Ecto neural progenitor cell (in vitro differentiated cells): ENCODE results near the gene MBP.

Source experiments
- DNase-seq: peaks from one replicate; pipeline ENCODE4 v3.0.0-alpha.2; 2018; ENCODE audit warnings: low spot score

The MBP gene

GRCh38 chr18:77047803-77048419 is 84.7 kb downstream of the MBP start:
- no peak for DNase-seq

DNA sequence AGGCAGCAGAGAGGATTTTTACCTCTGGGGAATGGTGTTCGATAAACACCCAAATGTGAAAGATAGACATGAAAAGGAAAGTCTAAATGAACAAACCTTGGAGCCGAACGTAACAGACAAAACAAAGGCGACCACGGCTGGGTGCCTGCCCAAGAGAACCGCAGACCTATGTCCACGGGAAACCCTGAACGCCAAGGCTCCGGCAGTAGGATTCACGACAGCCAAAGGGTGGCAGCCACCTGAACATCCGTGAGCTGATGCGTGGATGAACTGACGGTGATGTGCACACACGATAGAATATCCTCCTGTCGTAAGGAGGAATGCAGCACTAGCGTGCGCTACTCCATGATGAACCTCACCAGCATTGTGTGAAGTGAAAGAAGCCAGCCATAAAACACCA is 85.6 kb downstream of the MBP start:
- no peak for DNase-seq

DNA sequence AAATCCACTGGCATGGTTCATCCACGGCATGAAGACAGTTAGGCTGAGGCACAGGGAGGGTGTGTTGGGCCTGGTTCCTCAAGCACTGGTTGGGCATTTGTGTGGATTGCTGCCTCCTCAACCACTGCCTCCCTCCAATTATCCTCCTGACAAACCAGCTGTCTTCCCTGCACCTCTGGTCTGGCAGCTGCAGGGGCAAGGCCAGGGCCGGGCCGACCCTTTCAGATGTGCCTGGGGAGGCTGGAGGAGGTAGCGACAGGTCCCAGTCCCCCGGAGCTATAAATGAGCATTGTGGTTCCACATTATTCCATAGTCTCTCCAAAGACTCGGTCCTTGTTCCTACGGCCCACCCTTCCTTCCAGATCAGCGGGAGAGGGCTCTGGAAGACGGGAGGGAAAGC is 86.2 kb downstream of the MBP start:
- no peak for DNase-seq

- no peak for DNase-seq
Measured at GRCh38 chr18:77045677-77046076, 86.9 kb downstream of the MBP start.

DNA sequence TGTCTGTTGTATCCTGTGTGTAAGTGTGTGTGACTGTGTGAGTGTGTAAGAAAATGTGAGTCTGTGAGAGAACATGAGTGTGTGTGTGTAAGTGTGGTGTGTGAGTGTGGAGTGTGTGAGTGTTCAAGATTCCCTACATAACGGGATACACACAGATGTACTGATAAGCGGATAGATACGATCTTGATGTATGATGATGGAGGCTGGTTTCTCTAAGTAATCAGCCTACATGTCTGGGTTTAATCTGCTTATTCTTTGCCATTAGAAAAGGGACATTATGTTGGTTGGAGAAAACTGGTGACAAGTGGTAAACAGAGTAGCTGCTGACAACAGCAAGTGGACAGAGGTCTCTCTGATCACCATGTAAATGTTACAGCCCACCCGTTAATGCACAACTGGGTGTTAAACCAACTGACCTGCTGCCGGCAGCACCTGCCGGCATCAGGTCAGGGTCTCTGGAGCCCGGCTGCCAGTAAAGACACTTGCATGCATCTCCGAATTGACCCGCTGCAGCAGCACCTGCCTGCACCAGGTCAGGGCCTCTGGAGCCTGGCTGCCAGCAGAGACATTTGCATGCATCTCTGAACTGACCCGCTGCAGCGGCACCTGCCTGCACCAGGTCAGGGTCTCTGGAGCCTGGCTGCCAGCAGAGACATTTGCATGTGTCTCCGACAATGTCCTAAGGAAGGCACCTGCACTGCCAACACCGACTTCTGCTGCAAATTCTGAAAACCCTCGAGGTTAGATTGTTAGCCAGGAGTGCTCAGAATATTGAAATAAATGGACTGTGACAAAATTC is 87.5 kb downstream of the MBP start:
- DNase-seq, result no peak

DNA sequence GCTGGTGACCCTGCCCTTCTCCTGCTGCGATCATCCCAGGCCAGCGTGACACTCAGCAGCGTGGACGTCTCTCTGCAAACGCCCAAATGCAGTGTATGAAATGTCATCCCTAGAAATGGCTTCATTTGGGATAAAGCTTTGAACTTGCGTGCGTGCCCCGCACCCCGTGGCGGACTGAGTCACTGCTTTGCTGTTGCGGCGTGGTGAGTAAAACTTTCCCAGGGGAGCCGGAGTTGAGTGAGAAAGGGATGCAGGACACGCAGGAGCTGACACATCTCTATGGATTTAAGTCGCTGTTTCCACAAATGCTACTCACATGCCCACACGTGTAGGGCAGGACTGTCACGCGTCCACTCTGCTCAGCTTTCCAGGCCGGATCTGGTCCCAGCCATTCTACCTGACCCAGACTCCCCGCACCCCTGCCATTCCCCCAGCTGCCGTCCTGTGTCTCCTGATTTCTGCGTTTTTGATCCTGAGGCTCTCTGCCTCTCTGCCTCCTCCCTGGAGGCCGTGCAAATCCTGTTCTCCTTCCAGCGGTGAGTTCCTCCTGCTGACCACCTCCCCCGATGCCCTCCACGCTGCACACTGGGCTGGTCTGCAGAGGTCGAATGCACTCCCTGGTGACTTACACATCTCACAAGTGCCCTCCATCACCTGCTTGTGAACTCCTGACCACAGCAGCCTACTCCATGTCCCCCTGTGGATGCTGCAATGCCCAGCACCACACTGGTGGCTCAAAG is 88.9 kb downstream of the MBP start:
- DNase-seq, result no peak

DNA sequence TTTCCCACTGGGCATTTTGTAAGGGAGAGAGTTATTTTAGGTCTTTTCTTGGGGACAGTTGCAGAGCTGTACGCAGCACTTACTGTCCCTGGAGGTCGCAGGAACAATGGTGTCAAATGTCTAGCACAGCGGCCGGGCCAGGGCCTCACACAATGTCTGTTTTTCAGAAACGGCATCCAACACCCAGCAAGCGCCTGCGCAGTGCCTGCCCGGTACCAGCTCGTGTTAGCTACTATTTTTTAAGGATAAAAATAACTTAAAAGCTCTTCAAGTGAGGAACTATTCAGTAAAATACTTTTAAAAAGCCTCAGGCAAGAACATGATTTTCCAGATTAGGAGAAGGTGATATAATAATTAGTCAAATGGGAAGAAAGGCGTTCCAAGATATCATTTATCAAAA is 90.0 kb downstream of the MBP start:
- DNase-seq, result no peak

GRCh38 chr18:77039196-77040130 is 93.1 kb downstream of the MBP start:
- DNase-seq, result no peak

DNA sequence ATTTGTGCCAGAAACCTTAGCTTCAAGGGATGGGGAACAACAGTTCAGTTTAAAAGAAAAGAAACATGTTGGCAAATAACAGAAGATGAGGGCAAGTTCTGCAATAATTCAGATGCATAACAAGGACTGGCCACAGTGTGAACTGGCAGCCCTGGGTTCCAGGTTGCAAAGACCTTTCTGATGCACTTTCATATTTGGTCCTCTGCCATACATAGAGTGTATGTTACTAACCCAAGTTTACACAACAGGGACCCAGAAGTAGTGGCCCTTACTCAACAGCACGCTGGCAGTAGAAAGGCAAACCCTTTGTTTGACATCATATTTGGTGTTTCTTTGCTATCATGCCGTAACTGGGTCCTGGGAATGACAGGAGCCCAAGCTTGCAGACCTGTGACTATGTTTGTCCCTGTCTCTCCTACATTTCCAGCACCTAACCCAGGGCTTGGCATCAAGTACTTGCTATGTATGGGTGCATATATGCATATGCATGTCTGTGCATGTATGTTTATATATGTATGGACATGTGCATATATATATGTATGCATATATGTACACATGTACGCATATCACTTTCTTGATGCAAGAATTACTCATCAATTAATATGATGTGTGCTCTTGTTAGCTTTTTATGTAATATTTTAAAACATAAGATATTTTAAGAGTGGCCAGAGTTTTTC is 94.3 kb downstream of the MBP start:
- DNase-seq, result no peak

- DNase-seq, result no peak
Measured at GRCh38 chr18:77037567-77037966, 95.0 kb downstream of the MBP start.

DNA sequence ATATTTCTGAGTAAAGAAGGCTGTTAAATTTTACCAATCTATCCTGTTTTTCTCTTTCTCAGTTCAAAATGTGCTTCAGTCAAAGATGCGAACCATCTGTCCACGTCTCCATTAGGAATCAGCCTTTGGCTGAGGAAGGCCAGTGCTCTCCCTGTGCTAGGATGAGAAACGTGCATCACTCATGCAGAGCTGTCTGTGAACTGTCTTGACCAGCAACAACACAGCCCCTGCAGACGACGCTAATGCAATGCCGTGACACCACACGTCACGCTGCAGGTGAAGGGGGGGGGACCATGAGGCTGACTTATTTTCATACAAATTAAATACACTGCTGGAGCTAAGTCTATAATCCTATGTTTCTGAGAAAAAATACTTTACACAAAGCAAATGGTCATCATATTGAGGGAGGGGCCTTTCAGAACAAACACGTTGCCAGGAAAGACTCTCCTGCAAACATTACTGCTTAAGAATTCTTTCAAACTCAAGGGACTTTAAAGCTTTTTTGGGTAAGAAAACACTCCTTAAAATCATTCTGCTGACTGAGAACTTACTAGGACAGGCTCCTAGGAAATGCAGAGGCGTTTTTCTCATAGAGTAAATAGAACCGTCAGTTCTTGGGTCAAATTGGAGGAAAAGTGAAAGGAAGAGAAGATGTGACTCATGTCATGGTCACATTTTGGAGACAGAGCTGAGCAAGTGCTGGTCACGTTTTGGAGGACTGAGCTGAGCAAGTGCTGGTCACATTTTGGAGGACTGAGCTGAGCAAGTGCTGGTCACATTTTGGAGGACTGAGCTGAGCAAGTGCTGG is 97.0 kb downstream of the MBP start:
- no peak for DNase-seq

GRCh38 chr18:77033575-77033974 is 99.0 kb downstream of the MBP start:
- DNase-seq, result no peak

GRCh38 chr18:77032181-77032701 is 100.3 kb downstream of the MBP start:
- no peak for DNase-seq

DNA sequence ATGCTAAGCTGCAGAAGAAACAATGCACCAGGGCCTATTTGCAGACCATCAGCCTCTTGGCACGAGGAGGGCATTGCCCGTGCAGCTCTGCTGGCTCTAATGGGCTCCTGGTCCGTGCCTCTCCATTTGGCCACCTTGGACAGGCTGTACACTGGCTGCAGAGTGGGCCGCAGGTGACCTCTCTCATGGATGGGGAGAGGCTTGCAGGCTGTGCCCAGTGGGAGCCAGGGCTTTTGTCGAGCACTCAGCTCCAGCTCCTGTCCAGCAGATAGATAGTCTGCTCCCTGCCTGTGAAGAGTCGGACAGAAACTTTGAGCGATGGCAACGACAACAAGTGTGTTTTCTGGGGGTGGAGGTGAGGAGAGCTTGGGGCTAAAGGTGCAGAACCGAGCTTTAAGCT is 100.9 kb downstream of the MBP start:
- DNase-seq, result no peak

- DNase-seq, result no peak
Measured at GRCh38 chr18:77030201-77030600, 102.4 kb downstream of the MBP start.

- DNase-seq, result no peak
Measured at GRCh38 chr18:77025831-77026363, 106.7 kb downstream of the MBP start.

DNA sequence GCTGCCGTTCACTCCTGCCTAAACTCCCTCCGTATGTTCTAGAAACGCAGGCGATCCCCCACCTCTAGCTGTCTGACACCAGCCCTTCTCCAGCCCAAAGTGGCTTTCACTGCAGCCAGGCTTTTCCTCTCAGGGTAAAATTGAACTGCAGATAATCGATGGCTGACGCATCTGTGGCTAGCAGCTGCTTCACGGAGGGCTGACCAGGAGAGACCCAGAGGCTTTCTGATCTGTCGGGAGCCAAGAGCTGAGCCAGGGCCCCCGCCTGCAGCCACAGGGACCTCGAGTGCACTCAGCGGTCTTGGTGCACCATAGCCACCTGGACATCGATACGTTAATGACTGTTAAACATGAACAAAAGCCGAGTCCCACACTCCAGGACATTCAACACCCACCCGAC is 107.5 kb downstream of the MBP start:
- no peak for DNase-seq

DNA sequence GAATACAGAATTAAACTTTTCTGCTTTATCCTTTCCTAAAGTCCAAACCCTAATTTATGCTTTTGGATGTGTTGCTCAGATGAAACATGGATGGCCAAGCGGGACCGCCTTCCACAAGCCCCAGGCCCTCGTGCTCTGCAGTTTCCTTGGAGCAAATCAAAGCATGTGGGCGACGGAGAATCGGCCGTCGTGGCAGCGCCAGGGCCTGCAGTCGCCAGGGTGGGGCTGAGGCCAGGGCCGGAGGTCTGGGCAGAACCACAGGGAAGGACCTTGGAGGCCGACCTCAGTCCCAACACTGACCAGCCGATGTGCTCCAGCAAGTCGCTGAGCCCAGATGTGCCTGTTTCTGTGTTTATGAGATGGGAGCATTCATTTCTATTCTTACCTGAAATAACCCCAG is 108.1 kb downstream of the MBP start:
- DNase-seq, result no peak

DNA sequence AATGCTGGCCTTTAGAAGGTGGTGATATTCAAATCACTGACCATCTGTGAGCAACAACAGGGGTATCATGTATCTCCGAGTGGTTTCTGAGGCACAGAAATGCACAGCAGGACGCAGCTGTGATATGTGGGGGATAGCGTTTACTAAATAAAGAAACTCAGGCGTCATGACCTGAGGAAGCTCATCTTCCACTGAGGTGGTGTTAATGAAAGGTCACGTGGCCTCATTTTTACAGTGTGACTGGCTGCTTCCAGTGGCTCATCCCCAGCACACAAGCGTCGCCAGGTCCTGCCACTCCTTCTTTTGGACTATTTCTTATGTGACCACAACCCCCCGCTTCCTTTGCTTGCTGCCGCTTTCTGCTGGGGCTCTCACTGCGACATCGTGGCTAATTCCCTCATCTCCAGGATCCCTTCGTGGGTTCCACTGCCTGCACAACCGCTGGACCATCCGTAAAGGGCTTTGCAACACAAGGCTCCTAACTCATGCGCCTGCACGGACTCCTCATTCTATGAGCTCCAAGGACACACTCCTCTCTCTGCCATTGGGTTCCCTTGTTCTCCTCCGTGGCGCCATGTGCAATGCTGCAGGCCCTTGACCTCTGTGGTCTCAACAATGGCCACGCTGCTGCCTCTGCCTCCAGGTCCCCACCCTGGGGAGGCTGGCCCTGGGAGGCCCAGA is 109.3 kb downstream of the MBP start:
- DNase-seq, result no peak

DNA sequence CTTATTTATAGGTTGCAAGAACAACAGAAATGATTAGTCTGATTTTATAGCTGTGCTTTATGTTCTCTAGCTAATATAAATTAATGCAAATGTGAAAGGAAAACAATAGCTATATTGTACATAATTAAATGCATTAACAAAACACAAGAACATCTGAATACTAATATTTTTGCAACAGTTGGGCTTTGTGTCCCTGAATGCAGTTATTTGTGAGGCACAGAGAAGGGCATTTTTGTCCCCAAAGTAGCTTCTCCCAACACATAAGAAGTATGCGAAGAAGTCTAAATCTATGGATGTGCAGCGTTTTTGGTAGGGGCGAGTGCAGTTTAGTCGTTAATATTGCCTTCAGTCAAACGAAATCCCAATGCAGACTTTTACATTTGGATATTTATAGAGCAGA is 110.0 kb downstream of the MBP start:
- DNase-seq, result no peak
